ENCODE results near the gene CDH4.

- TF ChIP-seq CTCF (IDR thresholded peaks at IDR 0.05; ENCODE audit: insufficient read depth, low read length, poor library complexity, severe bottlenecking) = no peak
- TF ChIP-seq EZH2phosphoT487 (conservative IDR thresholded peaks at IDR 0.05; ENCODE audit: low read length) = no peak
These were observed 567.4 kb downstream of the CDH4 start for GRCh38 chr20:61819574-61819846.
